IMR-90 (cell line): ENCODE data around the gene NAPSA. TPM values are rescaled to one million over a fixed set of nuclear protein-coding genes. Genes with fewer than 3 reads are reported as not detected.

Experiments used
- ATAC-seq: fragments of 200-7000 bp; cut with Tn5 transposase; 2 replicates; pipeline ENCODE4 v1.9.1; 2020; ENCODE audit warnings: low read depth, mild to moderate bottlenecking, moderate library complexity
- BruUV-seq: library from RNA; stranded (reverse); fragments of 400-500 nt; replicated peaks from 2 replicates; lab custom pipeline; 2021; lab: Mats Ljungman, UMichigan
- CTCF ChIA-PET: fragments of 300-600 bp; formaldehyde crosslinking; extraction: SDS; loops from one replicate; lab custom pipeline; 2021; ENCODE audit warnings: antibody characterized with exemption; lab: Yijun Ruan, JAX
- POLR2A ChIA-PET: fragments of 300-600 bp; sonication (Branson Sonifier 250); formaldehyde crosslinking; loops from one replicate; lab custom pipeline; 2022; ENCODE audit warnings: antibody characterized with exemption; ENCODE audit not compliant: unreplicated experiment; lab: Charles Lee
- DNase-seq: peaks from one replicate; pipeline ENCODE4 v3.0.0; 2013
- H2AFZ ChIP-seq: replicated peaks from 2 replicates; pipeline ENCODE3; 2013; ENCODE audit warnings: low read length, mild to moderate bottlenecking; ENCODE audit not compliant: poor library complexity
- H2AK5ac ChIP-seq: 2 replicates; pipeline ENCODE4 v1.6.1; 2013; ENCODE audit warnings: low read depth, low read length, inconsistent platforms
- H2AK9ac ChIP-seq: replicated peaks from 2 replicates; pipeline ENCODE3; 2013; ENCODE audit warnings: mild to moderate bottlenecking, low read depth, low read length, moderate library complexity; ENCODE audit not compliant: poor library complexity
- H2BK120ac ChIP-seq: 2 replicates; pipeline ENCODE4 v1.6.1; 2013; ENCODE audit warnings: low read depth, low read length, inconsistent platforms
- H2BK15ac ChIP-seq: 3 replicates; pipeline ENCODE4 v1.6.1; 2013; ENCODE audit warnings: low read depth, low read length, inconsistent platforms
- H2BK20ac ChIP-seq: 2 replicates; pipeline ENCODE4 v1.6.1; 2013; ENCODE audit warnings: low read depth, mild to moderate bottlenecking, inconsistent platforms, low read length, moderate library complexity
- H2BK5ac ChIP-seq: 2 replicates; pipeline ENCODE4 v1.6.1; 2013; ENCODE audit warnings: mild to moderate bottlenecking, low read depth, low read length, inconsistent platforms; ENCODE audit not compliant: poor library complexity, severe bottlenecking
- H3K14ac ChIP-seq: replicated peaks from 2 replicates; pipeline ENCODE4 v1.6.1; 2013; ENCODE audit warnings: low read depth, low read length, inconsistent platforms
- H3K18ac ChIP-seq: 2 replicates; pipeline ENCODE4 v1.6.1; 2013; ENCODE audit warnings: low read depth, low read length, control low read depth
- H3K23ac ChIP-seq: 2 replicates; pipeline ENCODE4 v1.6.1; 2013; ENCODE audit warnings: low read depth, low read length, inconsistent platforms
- H3K27ac ChIP-seq: 2 replicates; pipeline ENCODE4 v1.5.1; 2013; ENCODE audit warnings: mild to moderate bottlenecking, control low read depth, low read length; ENCODE audit not compliant: insufficient read depth
- H3K27me3 ChIP-seq: 2 replicates; pipeline ENCODE4 v1.6.1; 2013; ENCODE audit warnings: low read length; ENCODE audit not compliant: control insufficient read depth, insufficient read depth
- H3K36me3 ChIP-seq: 2 replicates; pipeline ENCODE4 v1.6.1; 2013; ENCODE audit warnings: low read length, mixed read lengths; ENCODE audit not compliant: control insufficient read depth, insufficient read depth
- H3K4ac ChIP-seq: 2 replicates; pipeline ENCODE4 v1.6.1; 2013; ENCODE audit warnings: low read depth, low read length, inconsistent platforms
- H3K4me1 ChIP-seq: 2 replicates; pipeline ENCODE4 v1.6.1; 2013; ENCODE audit warnings: low read length, mixed read lengths; ENCODE audit not compliant: control insufficient read depth, insufficient read depth
- H3K4me2 ChIP-seq: 2 replicates; pipeline ENCODE4 v1.6.1; 2013; ENCODE audit warnings: low read depth, mild to moderate bottlenecking, control low read depth, low read length, moderate library complexity
- H3K4me3 ChIP-seq: 2 replicates; pipeline ENCODE4 v1.5.1; 2013; ENCODE audit warnings: low read depth, mild to moderate bottlenecking, control low read depth, low read length, moderate library complexity; ENCODE audit not compliant: insufficient read depth
- H3K56ac ChIP-seq: 2 replicates; pipeline ENCODE4 v1.6.1; 2013; ENCODE audit warnings: low read length, inconsistent platforms; ENCODE audit not compliant: insufficient read depth; ENCODE audit errors: extremely low read depth
- H3K79me1 ChIP-seq, 2 experiments: 2 replicates each; pipeline ENCODE4 v1.6.1; 2013; ENCODE audit warnings: low read length in 2 of 2, inconsistent platforms in 1 of 2, low read depth in 1 of 2
- H3K9ac ChIP-seq: 2 replicates; pipeline ENCODE4 v1.6.1; 2013; ENCODE audit warnings: low read depth, low read length, control low read depth
- H3K9me1 ChIP-seq: 2 replicates; pipeline ENCODE4 v1.6.1; 2013; ENCODE audit warnings: low read length, inconsistent platforms; ENCODE audit not compliant: insufficient read depth
- H3K9me3 ChIP-seq: 2 replicates; pipeline ENCODE4 v1.6.1; 2013; ENCODE audit warnings: low read length; ENCODE audit not compliant: control insufficient read depth, insufficient read depth
- H4K20me1 ChIP-seq: 2 replicates; pipeline ENCODE4 v1.6.1; 2013; ENCODE audit warnings: low read length, inconsistent platforms; ENCODE audit not compliant: insufficient read depth
- H4K5ac ChIP-seq: 2 replicates; pipeline ENCODE4 v1.6.1; 2013; ENCODE audit warnings: mild to moderate bottlenecking, low read depth, low read length, control low read depth
- H4K8ac ChIP-seq, 2 experiments: 2 replicates each; pipeline ENCODE4 v1.6.1; 2013; ENCODE audit warnings: low read depth in 2 of 2, low read length in 2 of 2, control low read depth in 1 of 2, inconsistent platforms in 1 of 2
- H4K91ac ChIP-seq: 2 replicates; pipeline ENCODE4 v1.6.1; 2013; ENCODE audit warnings: low read depth, low read length, inconsistent platforms; ENCODE audit not compliant: insufficient read depth
- BHLHE40 ChIP-seq: fragments of 150-350 bp; IDR thresholded peaks from 2 replicates; pipeline ENCODE4 v1.6.1; 2016; ENCODE audit warnings: mild to moderate bottlenecking, low read depth, low read length
- CEBPB ChIP-seq: IDR thresholded peaks from 2 replicates; pipeline ENCODE4 v1.6.1; 2012; ENCODE audit warnings: low read depth, low read length, improper control_type of control experiment
- CHD1 ChIP-seq: IDR thresholded peaks from 2 replicates; pipeline ENCODE4 v1.6.1; 2012; ENCODE audit warnings: low read depth, low read length, improper control_type of control experiment
- ELK1 ChIP-seq: fragments of 150-350 bp; IDR thresholded peaks from 2 replicates; pipeline ENCODE4 v1.6.1; 2016; ENCODE audit warnings: low read depth, mild to moderate bottlenecking, low read length, moderate library complexity, borderline replicate concordance
- FOS ChIP-seq: fragments of 150-350 bp; IDR thresholded peaks from 2 replicates; pipeline ENCODE4 v1.6.1; 2016; ENCODE audit warnings: low read depth, low read length
- MAFK ChIP-seq: IDR thresholded peaks from 2 replicates; pipeline ENCODE4 v1.6.1; 2012; ENCODE audit warnings: low read depth, low read length, improper control_type of control experiment
- MAZ ChIP-seq: IDR thresholded peaks from 2 replicates; pipeline ENCODE4 v1.6.1; 2012; ENCODE audit warnings: low read depth, mild to moderate bottlenecking, low read length, improper control_type of control experiment, moderate library complexity, borderline replicate concordance
- MXI1 ChIP-seq: IDR thresholded peaks from 2 replicates; pipeline ENCODE4 v1.6.1; 2012; ENCODE audit warnings: low read depth, mild to moderate bottlenecking, low read length, moderate library complexity, borderline replicate concordance
- NFE2L2 ChIP-seq: fragments of 150-350 bp; IDR thresholded peaks from 2 replicates; pipeline ENCODE4 v1.6.1; 2016; ENCODE audit warnings: low read depth, mild to moderate bottlenecking, low read length
- POLR2A ChIP-seq: IDR thresholded peaks from 2 replicates; pipeline ENCODE4 v1.6.1; 2012; ENCODE audit warnings: mild to moderate bottlenecking, low read depth, low read length
- RAD21 ChIP-seq: IDR thresholded peaks from 2 replicates; pipeline ENCODE4 v1.6.1; 2012; ENCODE audit warnings: low read length, improper control_type of control experiment
- RCOR1 ChIP-seq: IDR thresholded peaks from 2 replicates; pipeline ENCODE4 v1.6.1; 2012; ENCODE audit warnings: mild to moderate bottlenecking, low read length, improper control_type of control experiment; ENCODE audit not compliant: insufficient replicate concordance
- RFX5 ChIP-seq: IDR thresholded peaks from 2 replicates; pipeline ENCODE4 v1.8.0; 2012; ENCODE audit warnings: low read depth, mild to moderate bottlenecking, low read length, moderate library complexity
- SMC3 ChIP-seq: fragments of 150-350 bp; IDR thresholded peaks from 2 replicates; pipeline ENCODE4 v1.6.1; 2016; ENCODE audit warnings: low read depth, mild to moderate bottlenecking, antibody characterized with exemption, low read length, moderate library complexity
- USF2 ChIP-seq: fragments of 150-350 bp; IDR thresholded peaks from 2 replicates; pipeline ENCODE4 v1.6.1; 2017; ENCODE audit warnings: mild to moderate bottlenecking, antibody characterized with exemption, low read length, low read depth
- WGBS, 2 experiments: methylation state at CpG; one replicate each; pipeline versions ENCODE4 v1.1.5 to v1.1.7; 2013; ENCODE audit warnings: missing lambda C conversion rate in 2 of 2; ENCODE audit not compliant: insufficient read length in 1 of 2; ENCODE audit errors: extremely low coverage in 2 of 2; 5-methylcytosine and 5-hydroxymethylcytosine counted together
- dilution Hi-C: fragments of 300-500 bp; cut with HindIII; formaldehyde crosslinking; loops from one replicate; pipeline ENCODE4 v1.14.3; 2018; ENCODE audit warnings: low sequenced_read_pairs; ENCODE audit not compliant: unreplicated experiment
- in situ Hi-C: fragments of 300-500 bp; cut with MboI; formaldehyde crosslinking; loops from 3 replicates; pipeline ENCODE4 v1.14.3; 2019; ENCODE audit warnings: low sequenced_read_pairs, inconsistent platforms, mixed read lengths
- intact Hi-C: fragments of 100-400 bp; cut with micrococcal nuclease; formaldehyde crosslinking; loops from 2 replicates; pipeline ENCODE4 v1.10.0; 2022
- polyA plus RNA-seq, 3 experiments: library from polyadenylated mRNA; depleted of rRNA; stranded (reverse); fragments of >200 nt; gene quantifications; 2 replicates each; pipeline ENCODE4 v1.2.3, GENCODE V29; 2012; ENCODE audit warnings: low replicate concordance in 1 of 3
- total RNA-seq: library from RNA; depleted of rRNA; stranded (reverse); fragments of >200 nt; gene quantifications from 2 replicates; pipeline ENCODE4 v1.2.3, GENCODE V29; 2012
- TF ChIP-seq, protein P1 (sequence below): conservative IDR thresholded peaks from 2 replicates; pipeline ENCODE4 v1.5.1; 2012; ENCODE audit warnings: mild to moderate bottlenecking, low read depth, low read length, improper control_type of control experiment

Gene NAPSA
- total and polyA plus RNA-seq, 2 of the 4 experiments (the other 2 are of a cell fraction): 0.39 TPM; not detected in 1

GRCh38 chr19:50308991-50309390 lies 56.4 kb downstream of the NAPSA start:
- no peaks in the 10 kb centered on the region for H3K36me3 ChIP-seq
- H3K4me3 ChIP-seq: no peak overlapping the region
- no peaks in the 10 kb centered on the region for H3K9me1 ChIP-seq
- dilution Hi-C loops: no loop called here
- no peak overlapping the region for H3K14ac ChIP-seq
- no TSS peak for BruUV-seq
- CTCF ChIA-PET: no interaction called here
- no peak for DNase-seq
- H4K8ac ChIP-seq: no peak overlapping the region
- H2AK5ac ChIP-seq: no peak overlapping the region
- peaks cover 26% of the 10 kb centered on the region for H3K27me3 ChIP-seq
- TF ChIP-seq CEBPB (no peak), BHLHE40 (no peak), RAD21 (no peak), SMC3 (no peak), RFX5 (no peak), FOS (no peak), NFE2L2 (no peak), CHD1 (no peak), MAFK (no peak), MAZ (no peak), ELK1 (no peak), RCOR1 (no peak), POLR2A (no peak), USF2 (no peak), MXI1 (no peak)
- TF ChIP-seq, protein P1, sequence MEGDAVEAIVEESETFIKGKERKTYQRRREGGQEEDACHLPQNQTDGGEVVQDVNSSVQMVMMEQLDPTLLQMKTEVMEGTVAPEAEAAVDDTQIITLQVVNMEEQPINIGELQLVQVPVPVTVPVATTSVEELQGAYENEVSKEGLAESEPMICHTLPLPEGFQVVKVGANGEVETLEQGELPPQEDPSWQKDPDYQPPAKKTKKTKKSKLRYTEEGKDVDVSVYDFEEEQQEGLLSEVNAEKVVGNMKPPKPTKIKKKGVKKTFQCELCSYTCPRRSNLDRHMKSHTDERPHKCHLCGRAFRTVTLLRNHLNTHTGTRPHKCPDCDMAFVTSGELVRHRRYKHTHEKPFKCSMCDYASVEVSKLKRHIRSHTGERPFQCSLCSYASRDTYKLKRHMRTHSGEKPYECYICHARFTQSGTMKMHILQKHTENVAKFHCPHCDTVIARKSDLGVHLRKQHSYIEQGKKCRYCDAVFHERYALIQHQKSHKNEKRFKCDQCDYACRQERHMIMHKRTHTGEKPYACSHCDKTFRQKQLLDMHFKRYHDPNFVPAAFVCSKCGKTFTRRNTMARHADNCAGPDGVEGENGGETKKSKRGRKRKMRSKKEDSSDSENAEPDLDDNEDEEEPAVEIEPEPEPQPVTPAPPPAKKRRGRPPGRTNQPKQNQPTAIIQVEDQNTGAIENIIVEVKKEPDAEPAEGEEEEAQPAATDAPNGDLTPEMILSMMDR: no peak
- peaks cover 3% of the 10 kb centered on the region; the same call in 1 of the 2 replicates for H3K9me3 ChIP-seq
- no peak overlapping the region for H3K9ac ChIP-seq
- no peak overlapping the region for H3K4ac ChIP-seq
- H3K4me1 ChIP-seq: no peaks in the 10 kb centered on the region
- H2BK120ac ChIP-seq: no peak overlapping the region
- H3K4me2 ChIP-seq: no peak overlapping the region
- no peaks in the 10 kb centered on the region for H4K20me1 ChIP-seq
- POLR2A ChIA-PET: no interaction called here
- no peak for ATAC-seq
- no peak overlapping the region for H4K91ac ChIP-seq
- no peak overlapping the region for H3K23ac ChIP-seq
- no peak overlapping the region for H2AFZ ChIP-seq
- no peak overlapping the region for H2BK20ac ChIP-seq
- intact Hi-C loops: no loop called here
- no peaks in the 10 kb centered on the region for H3K79me1 ChIP-seq
- no peak overlapping the region for H3K18ac ChIP-seq
- H3K27ac ChIP-seq: no peak overlapping the region
- no peak overlapping the region for H3K56ac ChIP-seq
- in situ Hi-C loops: no loop called here
- 64% methylated on average over 5 of the region's 21 CpGs; no CpG with 5 or more reads in 1 of the 2 experiments for WGBS, 2 experiments
- H2BK5ac ChIP-seq: no peak overlapping the region
- no peak overlapping the region for H4K5ac ChIP-seq
- no peak overlapping the region for H2BK15ac ChIP-seq
- H2AK9ac ChIP-seq: no peak overlapping the region
